ENCODE measurements around the gene TTYH3. TPM values are rescaled to one million over a fixed set of nuclear protein-coding genes. Genes with fewer than 3 reads are reported as not detected.

TTYH3 gene
- total RNA-seq, 1 experiment from 2014 or later, result 187 TPM

DNA sequence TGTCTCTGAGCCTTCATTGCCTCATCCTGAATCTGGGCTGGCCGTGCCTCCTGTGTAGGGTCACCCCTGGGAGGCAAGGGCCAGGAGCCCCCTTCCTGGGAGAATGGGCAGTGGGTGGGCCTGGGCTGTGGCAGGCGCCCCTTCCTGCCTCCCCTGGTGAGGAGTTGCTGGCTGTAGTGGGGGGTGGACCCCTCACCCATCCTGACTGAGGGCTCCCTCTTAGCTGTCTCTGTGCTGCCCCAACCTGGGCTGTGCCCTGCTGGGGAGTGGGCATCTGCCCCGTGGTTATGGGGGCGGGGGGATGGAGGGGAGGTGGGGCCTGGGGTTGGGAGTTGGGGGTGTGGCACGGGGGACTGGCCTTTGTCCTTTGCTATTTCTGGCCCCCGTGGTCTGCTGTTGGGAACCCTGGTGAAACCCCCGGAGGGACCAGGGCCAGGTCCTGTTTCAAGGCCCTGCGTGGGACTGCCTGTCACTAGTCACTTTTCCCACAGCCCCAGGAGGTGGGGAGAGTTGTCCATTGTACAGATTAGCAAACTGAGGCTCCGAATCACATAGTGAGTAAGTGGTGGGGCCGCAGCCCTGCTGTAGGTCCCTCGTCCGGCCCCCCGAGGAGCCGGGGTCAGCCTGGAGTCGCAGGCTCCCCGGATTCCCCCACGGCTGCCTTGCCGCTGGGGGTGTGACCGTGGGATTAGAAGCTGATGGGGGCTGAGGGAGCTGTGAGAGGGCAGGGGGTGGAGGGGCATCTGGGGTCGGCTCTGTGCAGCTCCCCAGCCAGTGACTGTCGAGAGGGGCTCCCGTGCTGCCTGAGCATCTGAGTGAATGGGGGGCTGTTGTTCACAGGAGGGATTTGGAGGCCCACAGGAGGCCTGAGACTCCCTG is 2.7 kb downstream of the TTYH3 start:
- CTCF ChIA-PET, result interaction anchor here (0.6 kb wide), 1 partner anchor 175 kb away, joined by 3 read pairs; no protein-coding TSS in a partner anchor
- Mint-ChIP-seq H3K27me3 (ENCODE audit: unreplicated experiment) (no peaks in the 10 kb centered on the region), H3K4me3 (ENCODE audit: low read depth, unreplicated experiment) (peak overlapping the region; percentile 99), H3K27ac (ENCODE audit: unreplicated experiment) (peak overlapping the region; percentile 86), H3K36me3 (ENCODE audit: insufficient read depth, unreplicated experiment) (peaks cover 52% of the 10 kb centered on the region), H3K4me1 (ENCODE audit: low read depth, unreplicated experiment) (peaks cover 28% of the 10 kb centered on the region), H3K9me3 (ENCODE audit: low read depth, unreplicated experiment) (no peaks in the 10 kb centered on the region)
- intact Hi-C loops (cut with micrococcal nuclease; ENCODE audit: unreplicated experiment), result loop anchor here (5.0 kb wide), 1 partner anchor 62 kb away; no protein-coding TSS in a partner anchor
- no peak for DNase-seq
- TF ChIP-seq, protein P1, sequence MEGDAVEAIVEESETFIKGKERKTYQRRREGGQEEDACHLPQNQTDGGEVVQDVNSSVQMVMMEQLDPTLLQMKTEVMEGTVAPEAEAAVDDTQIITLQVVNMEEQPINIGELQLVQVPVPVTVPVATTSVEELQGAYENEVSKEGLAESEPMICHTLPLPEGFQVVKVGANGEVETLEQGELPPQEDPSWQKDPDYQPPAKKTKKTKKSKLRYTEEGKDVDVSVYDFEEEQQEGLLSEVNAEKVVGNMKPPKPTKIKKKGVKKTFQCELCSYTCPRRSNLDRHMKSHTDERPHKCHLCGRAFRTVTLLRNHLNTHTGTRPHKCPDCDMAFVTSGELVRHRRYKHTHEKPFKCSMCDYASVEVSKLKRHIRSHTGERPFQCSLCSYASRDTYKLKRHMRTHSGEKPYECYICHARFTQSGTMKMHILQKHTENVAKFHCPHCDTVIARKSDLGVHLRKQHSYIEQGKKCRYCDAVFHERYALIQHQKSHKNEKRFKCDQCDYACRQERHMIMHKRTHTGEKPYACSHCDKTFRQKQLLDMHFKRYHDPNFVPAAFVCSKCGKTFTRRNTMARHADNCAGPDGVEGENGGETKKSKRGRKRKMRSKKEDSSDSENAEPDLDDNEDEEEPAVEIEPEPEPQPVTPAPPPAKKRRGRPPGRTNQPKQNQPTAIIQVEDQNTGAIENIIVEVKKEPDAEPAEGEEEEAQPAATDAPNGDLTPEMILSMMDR (IDR thresholded peaks at IDR 0.05; ENCODE audit: unreplicated experiment), result no peak
- BruUV-seq (replicated peaks), result no TSS peak

DNA sequence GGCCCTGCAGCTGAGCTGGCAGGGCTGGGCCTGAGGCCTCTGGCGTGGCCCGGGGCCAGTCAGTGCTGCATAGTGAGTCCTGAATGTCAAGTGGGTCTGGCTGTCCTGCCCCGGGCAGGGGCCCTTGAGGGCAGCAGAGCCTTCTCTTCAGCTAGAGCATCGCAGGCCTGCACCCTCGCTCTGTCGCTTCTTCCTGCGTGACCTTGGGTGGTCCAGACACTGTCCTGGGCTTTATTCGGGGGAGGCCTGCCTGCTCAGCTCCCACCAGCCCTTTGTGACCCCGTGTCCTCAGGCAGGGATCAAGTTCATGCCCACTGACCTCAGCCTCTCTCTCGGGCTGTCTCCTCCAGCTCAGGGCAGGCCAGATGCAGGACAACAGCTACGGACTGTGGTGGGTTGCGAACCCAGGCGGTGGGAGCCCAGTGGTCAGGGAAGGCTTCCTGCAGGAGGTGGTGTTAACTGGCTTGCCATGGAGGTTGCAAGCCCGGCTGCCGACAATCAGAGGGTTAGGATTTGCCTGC is 3.4 kb downstream of the TTYH3 start:
- Mint-ChIP-seq H3K4me3 (ENCODE audit: low read depth, unreplicated experiment) (no peak overlapping the region), H3K4me1 (ENCODE audit: low read depth, unreplicated experiment) (peaks cover 21% of the 10 kb centered on the region)

DNA sequence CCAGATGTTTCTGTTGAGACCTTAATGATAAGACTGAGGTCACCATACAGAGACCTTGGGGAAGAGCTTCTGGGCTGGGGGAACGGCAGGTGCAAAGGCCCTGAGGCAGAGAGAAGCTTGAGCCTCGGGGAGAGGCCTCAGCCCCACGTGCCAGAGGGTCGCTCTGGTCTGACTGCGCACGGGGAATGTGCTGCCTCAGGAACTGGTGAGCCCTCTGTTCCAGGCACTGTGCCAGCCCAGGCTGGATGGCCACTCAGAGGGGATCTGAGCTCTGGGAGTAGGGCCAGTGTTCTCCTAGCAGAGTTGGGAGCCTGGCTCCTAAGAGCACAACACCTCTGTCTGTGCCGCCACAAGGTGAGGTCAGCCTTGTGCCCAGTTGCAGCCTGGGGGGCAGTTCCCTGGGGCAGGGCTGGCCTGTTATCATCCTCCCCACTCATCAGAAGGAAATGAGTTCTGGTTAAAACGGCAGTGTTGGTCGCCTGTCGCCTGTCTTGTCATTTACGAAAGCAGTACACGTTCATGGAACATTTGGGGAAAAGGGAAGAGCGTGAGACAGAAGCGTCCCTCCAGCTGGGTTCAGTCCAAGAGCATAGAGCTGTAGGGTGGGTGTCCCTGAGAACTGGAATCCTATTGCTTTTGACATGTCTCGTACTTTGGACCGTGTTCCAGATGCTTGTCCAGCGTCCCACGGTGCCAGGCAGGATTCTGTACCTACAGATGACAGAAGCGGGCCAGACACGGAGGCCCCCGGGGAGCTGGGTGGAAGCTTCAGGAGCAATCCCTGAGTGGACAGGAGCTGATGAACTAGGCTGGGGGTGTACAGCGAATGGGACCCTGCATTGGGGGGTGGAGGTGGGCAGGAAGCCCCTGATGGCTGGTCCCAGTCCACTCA is 4.3 kb downstream of the TTYH3 start:
- BruUV-seq (replicated peaks), result no TSS peak
- no peak for DNase-seq
- Mint-ChIP-seq H3K9me3 (ENCODE audit: low read depth, unreplicated experiment) (no peaks in the 10 kb centered on the region), H3K4me1 (ENCODE audit: low read depth, unreplicated experiment) (peaks cover 14% of the 10 kb centered on the region), H3K27me3 (ENCODE audit: unreplicated experiment) (no peaks in the 10 kb centered on the region), H3K4me3 (ENCODE audit: low read depth, unreplicated experiment) (no peak overlapping the region), H3K27ac (ENCODE audit: unreplicated experiment) (no peak overlapping the region), H3K36me3 (ENCODE audit: insufficient read depth, unreplicated experiment) (peaks cover 54% of the 10 kb centered on the region)
- CTCF ChIA-PET, result interaction anchor here (1.2 kb wide), 1 partner anchor 185 kb away, joined by 3 read pairs; no protein-coding TSS in a partner anchor
- TF ChIP-seq, protein P1 (IDR thresholded peaks at IDR 0.05; ENCODE audit: unreplicated experiment), result no peak
- intact Hi-C loops (cut with micrococcal nuclease; ENCODE audit: unreplicated experiment), result no loop called here

More for the DNA sequence above, 3.4 kb downstream of the TTYH3 start:
- Mint-ChIP-seq H3K9me3 (ENCODE audit: low read depth, unreplicated experiment) (no peaks in the 10 kb centered on the region), H3K27ac (ENCODE audit: unreplicated experiment) (no peak overlapping the region), H3K36me3 (ENCODE audit: insufficient read depth, unreplicated experiment) (peaks cover 50% of the 10 kb centered on the region), H3K27me3 (ENCODE audit: unreplicated experiment) (no peaks in the 10 kb centered on the region)
- CTCF ChIA-PET, result interaction anchor here (1.2 kb wide), 1 partner anchor 184 kb away, joined by 3 read pairs; no protein-coding TSS in a partner anchor
- TF ChIP-seq, protein P1 (IDR thresholded peaks at IDR 0.05; ENCODE audit: unreplicated experiment), result no peak
- DNase-seq, result no peak
- no TSS peak for BruUV-seq (replicated peaks)
- intact Hi-C loops (cut with micrococcal nuclease; ENCODE audit: unreplicated experiment), result no loop called here

DNA sequence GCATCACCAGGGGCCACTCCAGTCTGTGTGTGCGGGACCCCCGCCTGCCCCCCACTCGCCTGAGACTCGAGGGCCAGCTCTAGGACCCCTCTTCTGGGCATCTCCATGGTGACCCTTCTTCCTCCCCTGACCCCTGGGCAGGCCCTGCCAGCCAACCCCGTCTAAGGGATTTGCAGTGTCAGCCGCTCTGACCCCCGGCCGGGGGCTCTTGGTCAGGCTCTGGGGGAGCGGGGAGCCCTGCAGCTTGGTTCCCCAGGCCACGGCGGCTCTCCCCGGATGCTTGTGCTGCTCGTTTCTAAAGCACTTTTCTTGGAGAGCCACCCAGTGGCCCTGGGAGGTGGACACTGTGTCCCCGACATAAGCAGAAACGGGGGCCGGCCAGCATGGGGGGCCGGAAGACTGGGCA is 5.3 kb downstream of the TTYH3 start:
- Mint-ChIP-seq H3K4me1 (ENCODE audit: low read depth, unreplicated experiment) (peaks cover 9% of the 10 kb centered on the region), H3K27me3 (ENCODE audit: unreplicated experiment) (no peaks in the 10 kb centered on the region), H3K4me3 (ENCODE audit: low read depth, unreplicated experiment) (no peak overlapping the region), H3K27ac (ENCODE audit: unreplicated experiment) (no peak overlapping the region), H3K36me3 (ENCODE audit: insufficient read depth, unreplicated experiment) (peaks cover 54% of the 10 kb centered on the region), H3K9me3 (ENCODE audit: low read depth, unreplicated experiment) (no peaks in the 10 kb centered on the region)
- DNase-seq, result no peak
- TF ChIP-seq, protein P1 (IDR thresholded peaks at IDR 0.05; ENCODE audit: unreplicated experiment), result no peak
- CTCF ChIA-PET, result no interaction called here
- intact Hi-C loops (cut with micrococcal nuclease; ENCODE audit: unreplicated experiment), result no loop called here
- no TSS peak for BruUV-seq (replicated peaks)

Measured in Calu3 (cell line).